ENCODE results near the gene RCCD1.

DNA sequence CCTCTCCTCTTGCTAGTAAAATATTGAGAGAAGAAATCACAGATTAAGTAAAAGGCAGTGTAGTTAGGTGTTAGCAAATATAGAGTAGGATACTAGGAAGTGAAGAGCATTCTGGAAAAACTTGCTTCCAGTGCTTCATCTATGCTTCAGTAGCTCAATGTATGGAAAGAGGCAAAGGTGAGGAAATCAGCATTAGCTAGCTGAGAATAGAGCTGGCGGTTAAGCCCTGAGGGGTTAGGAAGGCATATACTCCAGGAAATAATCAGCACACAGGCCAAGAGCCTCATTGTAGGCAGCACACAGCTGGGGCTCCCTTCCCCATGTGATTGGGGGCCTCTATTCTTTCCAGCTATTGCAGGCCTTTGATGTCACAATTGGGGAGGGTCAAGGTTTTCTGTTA lies 13.8 kb downstream of the RCCD1 start:
- TF ChIP-seq, protein P1, sequence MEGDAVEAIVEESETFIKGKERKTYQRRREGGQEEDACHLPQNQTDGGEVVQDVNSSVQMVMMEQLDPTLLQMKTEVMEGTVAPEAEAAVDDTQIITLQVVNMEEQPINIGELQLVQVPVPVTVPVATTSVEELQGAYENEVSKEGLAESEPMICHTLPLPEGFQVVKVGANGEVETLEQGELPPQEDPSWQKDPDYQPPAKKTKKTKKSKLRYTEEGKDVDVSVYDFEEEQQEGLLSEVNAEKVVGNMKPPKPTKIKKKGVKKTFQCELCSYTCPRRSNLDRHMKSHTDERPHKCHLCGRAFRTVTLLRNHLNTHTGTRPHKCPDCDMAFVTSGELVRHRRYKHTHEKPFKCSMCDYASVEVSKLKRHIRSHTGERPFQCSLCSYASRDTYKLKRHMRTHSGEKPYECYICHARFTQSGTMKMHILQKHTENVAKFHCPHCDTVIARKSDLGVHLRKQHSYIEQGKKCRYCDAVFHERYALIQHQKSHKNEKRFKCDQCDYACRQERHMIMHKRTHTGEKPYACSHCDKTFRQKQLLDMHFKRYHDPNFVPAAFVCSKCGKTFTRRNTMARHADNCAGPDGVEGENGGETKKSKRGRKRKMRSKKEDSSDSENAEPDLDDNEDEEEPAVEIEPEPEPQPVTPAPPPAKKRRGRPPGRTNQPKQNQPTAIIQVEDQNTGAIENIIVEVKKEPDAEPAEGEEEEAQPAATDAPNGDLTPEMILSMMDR (IDR thresholded peaks at IDR 0.05; ENCODE audit: low read depth, low read length, poor library complexity, severe bottlenecking), result no peak
- TF ChIP-seq EZH2phosphoT487 (IDR thresholded peaks at IDR 0.05; ENCODE audit: borderline replicate concordance, low read length), result no peak

All from DOHH2 (cell line).